Measurements from ENCODE around the gene TMPRSS11A.

Gene TMPRSS11A

DNA sequence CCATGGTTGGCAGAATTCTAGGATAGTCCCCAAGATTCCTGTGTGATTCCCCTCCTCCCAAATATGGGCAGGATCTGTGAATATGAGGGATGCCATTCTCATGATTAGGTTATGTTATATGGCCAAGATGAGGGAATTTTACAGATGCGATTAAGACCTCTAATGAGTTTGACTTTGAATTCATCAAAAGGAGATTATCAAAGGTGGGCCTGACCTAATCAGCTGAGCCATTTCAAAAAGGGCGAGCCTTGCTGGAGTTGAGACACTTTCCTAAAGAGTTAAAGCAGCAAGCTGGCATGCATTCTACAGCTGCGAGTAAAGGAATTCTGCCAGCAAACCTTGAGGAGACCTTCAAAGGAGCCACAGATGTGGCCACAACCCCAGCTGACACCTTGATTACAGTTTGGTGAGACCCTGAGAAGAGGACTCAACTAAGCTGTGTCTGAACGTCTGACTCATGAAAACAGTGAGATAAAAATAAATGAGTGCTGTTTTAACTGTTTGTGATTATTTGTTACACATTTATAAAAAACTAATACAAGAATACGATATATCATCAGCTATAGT is 47.8 kb downstream of the TMPRSS11A start:
- in situ Hi-C loops (cut with MboI; ENCODE audit: low sequenced_read_pairs) = loop anchor here (25.0 kb wide), 1 partner anchor 378 kb away; the partner anchor contains the start of gene CENPC

DNA sequence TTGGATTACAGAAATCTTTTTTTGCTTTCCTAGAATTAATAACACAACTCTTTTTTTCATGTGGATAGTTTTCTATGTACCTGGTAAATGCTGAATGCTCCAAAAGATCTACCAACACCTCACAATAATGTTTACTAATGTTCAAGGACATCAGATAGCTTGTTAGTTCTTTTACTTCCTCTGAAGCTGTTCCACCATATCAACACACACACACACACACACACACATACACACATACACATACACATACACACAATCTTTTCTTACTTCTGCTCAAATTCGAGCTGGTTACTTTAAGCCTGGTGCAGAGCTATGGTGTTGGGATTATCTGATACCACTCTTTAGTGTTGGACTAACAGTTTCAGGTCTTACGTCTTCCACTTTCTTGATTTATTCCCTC is 51.2 kb downstream of the TMPRSS11A start:
- in situ Hi-C loops (cut with MboI; ENCODE audit: low sequenced_read_pairs) = loop anchor here (25.0 kb wide), 1 partner anchor 375 kb away; the partner anchor contains the start of gene CENPC

DNA sequence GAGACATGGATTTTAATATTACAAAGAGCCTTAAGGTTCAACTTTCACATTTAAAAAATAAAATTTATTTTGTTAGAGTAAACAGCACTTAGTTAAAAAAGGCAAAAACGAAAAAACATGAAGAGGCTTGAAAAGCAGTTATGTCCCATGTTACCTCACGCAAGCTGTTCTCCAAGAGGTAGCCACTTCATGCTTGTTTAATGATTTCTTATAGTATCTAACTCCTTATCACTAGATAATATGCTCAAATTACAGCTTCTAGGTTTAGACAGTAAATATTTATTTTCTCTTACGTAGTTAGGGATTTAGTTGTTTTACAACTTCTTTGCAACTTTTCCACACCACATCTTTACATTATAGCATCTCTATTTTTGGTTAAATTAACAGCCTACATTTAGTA is 51.7 kb downstream of the TMPRSS11A start:
- in situ Hi-C loops (cut with MboI; ENCODE audit: low sequenced_read_pairs) = loop anchor here (25.0 kb wide), 1 partner anchor 374 kb away; the partner anchor contains the start of gene CENPC

DNA sequence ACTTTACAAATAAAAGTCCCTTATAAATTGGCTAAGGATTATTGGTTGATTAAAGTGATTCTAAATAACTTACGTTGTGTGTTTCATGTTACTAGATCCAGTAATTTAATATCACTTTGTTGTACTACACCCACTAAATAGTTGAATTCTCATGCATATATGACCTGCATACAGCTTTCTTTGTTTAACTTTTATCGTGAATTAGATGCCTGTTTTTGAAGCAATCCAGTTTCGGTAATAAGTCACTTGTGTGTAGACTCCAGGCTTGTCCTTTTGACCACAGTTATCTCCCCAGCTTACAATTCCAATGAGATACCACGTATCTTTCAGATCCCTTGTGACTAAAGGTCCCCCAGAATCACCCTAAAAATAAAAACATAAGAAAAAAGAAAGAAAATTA is 52.2 kb downstream of the TMPRSS11A start:
- in situ Hi-C loops (cut with MboI; ENCODE audit: low sequenced_read_pairs) = loop anchor here (25.0 kb wide), 1 partner anchor 374 kb away; the partner anchor contains the start of gene CENPC

DNA sequence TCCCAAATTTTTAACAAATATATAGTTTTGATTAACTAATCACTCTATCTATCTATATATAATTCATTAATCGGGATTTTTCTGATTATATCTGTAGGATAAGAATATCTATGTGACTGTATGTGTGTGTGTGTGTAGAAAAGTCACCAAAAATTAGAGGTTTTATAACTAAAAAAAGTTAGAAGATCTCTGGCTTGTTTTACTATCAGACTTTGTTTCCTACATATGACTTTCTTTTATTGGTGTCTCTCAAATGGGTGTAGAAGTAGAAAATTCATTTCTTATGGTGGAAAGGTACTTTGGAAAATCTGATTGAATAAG is 52.7 kb downstream of the TMPRSS11A start:
- in situ Hi-C loops (cut with MboI; ENCODE audit: low sequenced_read_pairs) = loop anchor here (25.0 kb wide), 1 partner anchor 373 kb away; the partner anchor contains the start of gene CENPC

DNA sequence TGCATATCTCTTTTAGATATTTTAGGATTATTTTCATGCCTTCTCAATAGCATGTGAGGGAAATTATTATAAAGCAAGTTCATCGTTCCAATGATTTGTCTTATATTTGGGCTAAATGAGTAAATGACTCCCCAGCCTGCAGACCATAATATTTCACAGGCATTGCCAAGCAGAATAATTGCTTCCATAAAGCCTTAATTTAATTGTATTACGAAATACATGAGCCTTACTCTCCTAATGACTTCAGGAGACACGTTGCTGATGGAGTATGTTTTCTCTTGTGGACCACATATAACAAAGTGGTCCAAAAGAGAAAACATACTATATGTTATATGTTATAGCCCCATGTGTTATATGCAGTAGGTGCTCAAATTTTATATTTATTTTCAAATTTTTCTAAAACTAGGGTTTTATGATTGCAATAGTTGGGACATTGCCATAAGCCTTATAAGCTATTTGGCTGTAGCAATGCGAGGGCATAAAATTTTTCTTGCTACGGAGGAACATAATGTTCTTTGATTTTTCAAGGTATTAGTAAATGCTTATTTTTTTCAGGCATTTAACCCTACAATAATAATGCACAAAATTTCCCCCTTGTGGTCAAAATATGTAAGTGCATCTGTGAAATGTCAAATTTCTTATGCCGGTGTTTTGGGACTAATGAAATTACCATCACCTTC is 53.2 kb downstream of the TMPRSS11A start:
- in situ Hi-C loops (cut with MboI; ENCODE audit: low sequenced_read_pairs) = loop anchor here (25.0 kb wide), 1 partner anchor 373 kb away; the partner anchor contains the start of gene CENPC

DNA sequence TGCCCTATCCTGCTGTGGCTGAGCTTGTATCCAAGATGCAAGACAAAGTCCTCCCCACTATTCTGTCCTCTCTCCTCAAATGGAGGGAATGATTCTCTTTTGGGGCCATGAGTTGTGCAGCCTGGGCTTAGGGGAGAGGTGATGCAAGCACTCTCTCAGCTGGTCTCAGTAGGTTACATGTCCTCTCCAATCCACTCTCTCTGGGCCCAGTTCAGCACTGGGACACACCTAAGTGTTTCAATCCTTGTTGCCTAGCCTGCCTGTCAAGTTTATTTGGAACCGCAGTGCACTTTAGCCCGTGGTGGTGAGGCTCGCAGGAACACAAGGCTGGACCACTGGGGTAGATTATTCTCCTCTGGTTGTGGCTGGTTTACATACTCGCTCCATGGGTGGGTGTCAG is 55.6 kb downstream of the TMPRSS11A start:
- in situ Hi-C loops (cut with MboI; ENCODE audit: low sequenced_read_pairs) = loop anchor here (25.0 kb wide), 1 partner anchor 370 kb away; the partner anchor contains the start of gene CENPC

DNA sequence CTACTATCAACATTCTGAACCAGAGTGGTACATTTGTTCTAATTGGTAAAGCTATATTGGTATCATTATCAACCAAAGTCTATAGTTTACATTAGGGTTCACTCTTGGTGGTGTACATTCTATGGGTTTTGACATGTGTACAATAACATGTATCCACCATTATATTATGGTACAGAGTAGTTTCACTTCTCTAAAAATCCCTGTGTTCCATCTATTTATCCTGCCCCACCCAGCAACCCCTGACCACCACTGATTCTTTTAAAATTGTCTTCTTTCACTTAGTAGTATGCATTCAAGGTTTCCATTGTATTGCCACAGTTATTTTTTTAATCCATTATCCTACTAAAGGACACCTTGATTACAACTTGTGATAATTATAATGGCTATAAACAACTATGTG is 64.2 kb downstream of the TMPRSS11A start:
- in situ Hi-C loops (cut with MboI; ENCODE audit: low sequenced_read_pairs) = no loop called here

DNA sequence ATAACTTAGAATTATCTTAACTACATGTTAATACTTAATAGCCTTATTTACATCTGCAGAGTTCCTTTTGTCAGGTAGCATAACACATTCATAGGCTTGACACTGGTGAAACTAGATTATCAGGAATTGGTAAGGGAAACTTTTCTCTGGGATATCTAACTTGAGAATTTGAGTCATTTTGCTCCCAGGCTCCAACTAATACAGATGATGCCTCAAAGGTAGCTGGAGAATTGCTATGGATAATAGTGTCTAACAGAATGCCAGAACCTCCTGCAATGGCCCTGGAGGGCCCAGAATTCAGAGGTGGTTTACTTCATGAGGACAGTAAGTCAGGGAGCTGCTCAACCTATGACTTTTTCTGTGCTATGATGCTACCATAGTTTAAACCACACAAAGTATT is 65.6 kb downstream of the TMPRSS11A start:
- in situ Hi-C loops (cut with MboI; ENCODE audit: low sequenced_read_pairs) = no loop called here

DNA sequence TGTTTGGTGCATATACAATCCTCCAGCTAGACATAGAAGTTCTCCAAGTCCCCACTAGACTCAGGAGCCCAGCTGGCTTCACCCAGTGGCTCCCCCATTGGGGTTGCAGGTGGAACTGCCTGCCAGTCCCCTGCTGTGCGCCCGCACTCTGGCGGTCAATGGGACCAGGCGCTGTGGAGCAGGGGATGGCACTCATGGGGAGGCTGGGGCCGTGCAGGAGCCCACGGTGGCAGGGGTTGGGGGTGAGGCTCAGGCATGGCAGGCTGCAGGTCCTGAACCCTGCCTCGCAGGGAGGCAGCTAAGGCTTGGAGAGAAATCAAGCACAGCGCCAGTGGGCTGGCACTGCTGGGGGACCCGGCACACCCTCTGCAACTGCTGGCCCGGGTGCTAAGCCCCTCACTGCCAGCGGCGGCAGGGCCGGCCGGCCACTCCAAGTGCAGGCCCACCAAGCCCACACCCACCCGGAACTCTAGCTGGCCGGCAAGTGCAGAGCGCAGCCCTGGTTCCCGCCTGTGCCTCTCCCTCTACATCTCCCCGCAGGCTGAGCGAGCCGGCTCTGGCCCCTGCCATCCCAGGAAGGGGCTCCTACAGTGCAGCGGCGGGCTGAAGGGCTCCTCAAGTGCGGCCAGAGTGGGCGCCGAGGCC is 66.8 kb downstream of the TMPRSS11A start:
- in situ Hi-C loops (cut with MboI; ENCODE audit: low sequenced_read_pairs) = no loop called here

DNA sequence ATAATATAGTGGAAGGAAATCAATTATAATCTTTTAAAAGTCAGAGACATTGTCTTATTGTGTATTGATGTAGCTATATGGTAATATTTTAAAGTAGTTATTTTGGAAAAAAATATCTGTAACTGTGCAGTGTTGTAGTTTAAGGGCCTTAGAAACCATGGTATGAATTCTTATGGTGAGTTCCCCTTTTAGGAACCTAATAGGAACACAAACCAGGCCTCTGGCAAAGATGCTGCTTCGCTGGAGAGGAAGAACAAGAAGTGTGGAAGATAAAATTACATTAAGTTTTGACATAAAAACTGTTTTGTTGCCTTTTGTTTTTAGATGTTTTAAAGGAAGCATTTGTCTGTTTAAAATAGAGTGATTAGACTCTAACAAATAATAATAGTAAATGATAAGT is 68.6 kb downstream of the TMPRSS11A start:
- in situ Hi-C loops (cut with MboI; ENCODE audit: low sequenced_read_pairs) = no loop called here

DNA sequence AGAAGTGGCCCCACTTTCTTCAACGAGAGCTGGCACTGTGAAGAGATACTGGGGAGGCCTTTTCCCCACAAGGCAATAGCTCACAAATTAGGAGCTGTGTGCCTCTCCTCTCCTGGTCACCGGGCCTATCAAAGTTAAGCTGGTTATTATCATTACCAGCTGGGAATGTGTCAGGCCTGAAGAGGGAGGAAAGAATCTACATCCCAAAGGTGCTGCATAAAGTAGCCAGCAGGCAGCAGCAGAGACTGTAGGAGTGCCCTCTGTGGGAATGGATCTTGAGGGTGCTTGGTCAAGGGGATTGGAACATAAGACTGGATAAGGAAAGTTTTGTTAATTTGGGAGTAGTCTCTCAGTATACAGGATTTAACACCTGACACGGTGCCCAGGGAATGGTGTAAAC is 70.4 kb downstream of the TMPRSS11A start:
- in situ Hi-C loops (cut with MboI; ENCODE audit: low sequenced_read_pairs) = no loop called here

DNA sequence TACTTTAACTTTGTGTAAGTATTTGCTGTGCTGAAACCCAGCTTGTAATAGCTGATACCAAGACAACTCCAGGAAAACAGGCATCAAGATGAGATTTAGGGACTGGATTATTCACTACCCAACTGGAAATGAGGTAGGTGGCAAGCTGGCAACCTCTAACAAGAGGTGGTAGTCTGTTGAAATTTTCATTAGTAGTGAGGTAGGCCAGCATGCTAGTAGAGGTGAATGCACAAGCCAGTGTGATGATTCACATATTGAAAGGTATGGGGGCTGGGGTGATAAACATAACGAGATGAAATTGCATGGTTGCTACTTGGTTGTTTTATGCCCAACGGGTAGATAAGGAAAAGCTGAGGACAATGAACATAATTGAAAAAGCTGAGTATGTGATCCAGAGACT is 71.0 kb downstream of the TMPRSS11A start:
- in situ Hi-C loops (cut with MboI; ENCODE audit: low sequenced_read_pairs) = no loop called here

DNA sequence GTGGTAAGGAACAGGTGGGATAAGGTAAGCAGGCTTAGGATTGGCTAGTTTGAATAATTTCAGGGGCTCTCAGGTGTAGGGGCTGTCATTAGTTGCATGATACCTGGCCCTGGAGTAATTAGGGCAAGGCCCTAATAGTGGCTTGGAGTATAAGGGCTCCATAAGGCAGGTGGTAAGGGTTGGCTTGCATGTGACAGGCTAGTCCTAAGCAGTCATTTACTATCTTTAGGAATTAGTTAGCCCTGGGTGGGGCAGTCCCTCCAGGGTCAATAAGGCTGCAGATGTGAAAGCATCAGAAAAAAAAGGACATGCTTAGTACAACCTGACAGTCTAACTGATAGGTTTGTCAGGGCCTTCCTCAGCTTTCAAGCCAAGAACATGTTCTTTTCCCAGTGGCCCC is 71.6 kb downstream of the TMPRSS11A start:
- in situ Hi-C loops (cut with MboI; ENCODE audit: low sequenced_read_pairs) = no loop called here

DNA sequence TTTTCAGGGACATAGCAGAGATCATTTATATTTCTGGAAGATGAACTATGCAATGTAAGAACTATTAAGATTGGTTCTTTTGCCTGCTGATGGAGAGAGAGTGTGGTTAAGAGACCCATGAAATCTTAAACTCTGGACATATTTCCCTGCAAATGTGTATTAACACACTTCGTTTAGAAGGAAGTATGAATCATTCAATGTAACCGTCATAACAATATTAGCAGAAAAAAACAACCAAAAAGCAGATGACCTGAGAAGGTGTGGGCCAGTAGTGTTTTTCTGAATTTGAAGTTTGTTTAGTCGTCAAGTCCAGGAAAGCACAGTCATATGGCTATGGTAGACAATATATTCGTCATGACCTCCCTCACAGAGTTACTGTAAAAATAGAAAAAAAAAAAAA is 77.0 kb downstream of the TMPRSS11A start:
- in situ Hi-C loops (cut with MboI; ENCODE audit: low sequenced_read_pairs) = no loop called here

DNA sequence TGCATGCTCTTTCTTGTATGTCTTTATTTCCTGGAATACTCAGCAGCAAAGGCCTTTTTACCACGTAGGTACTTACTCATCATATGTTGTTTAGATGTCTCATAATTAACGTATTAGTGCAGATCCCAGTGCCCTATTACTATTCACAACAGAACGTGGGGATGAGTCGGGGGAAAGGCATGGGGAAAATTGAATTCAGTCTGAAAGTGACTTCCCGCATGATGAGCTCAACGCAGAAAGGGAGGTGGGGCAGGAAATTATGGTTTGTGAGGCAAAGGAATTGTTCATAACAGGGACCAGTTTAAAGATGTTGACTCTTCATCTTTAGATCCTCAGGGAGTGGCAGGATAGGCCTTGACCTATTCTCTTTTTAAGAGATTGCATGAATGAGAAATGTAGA is 77.5 kb downstream of the TMPRSS11A start:
- in situ Hi-C loops (cut with MboI; ENCODE audit: low sequenced_read_pairs) = no loop called here

DNA sequence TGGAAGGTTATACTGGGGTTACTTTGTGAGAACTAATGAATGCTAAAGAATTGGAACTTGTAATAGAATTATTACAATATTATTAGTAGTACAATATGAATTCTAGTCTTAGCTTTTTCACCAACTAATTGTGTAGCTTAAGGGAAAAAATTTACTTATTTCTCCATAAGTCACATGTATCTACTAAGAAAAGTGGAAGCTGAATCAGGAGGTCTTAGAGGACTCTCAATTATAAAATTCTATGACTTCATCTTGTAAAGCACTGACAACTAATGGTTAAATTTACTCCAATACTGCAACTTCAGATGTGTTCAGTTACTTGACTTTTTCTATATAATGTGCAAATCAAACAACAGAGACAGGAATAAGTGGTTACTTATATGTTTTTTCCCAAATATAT is 78.6 kb downstream of the TMPRSS11A start:
- in situ Hi-C loops (cut with MboI; ENCODE audit: low sequenced_read_pairs) = no loop called here

DNA sequence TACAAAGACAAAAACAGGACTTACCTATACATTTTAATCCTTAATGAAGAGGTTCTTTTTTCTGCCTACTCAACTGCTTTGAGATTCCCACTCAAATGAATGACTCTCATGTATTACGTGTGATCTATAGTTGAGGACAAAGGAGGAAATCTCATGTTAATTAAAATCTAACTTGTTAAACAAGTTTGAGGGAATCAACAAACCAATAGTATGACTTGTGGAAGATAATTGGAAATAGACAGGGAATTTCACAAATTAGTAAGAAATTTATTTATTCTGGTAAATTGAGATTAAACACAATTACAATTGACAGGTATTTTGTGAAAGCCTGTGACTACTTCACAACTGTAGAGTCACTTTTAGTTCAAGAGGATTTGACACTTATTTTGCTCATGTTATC is 79.4 kb downstream of the TMPRSS11A start, which contains the start of gene TMPRSS11D:
Gene TMPRSS11D (minus strand): TSS at position 101 of the 400 bp plus-strand sequence. CDS start 69 bp downstream, at position 32.
- in situ Hi-C loops (cut with MboI; ENCODE audit: low sequenced_read_pairs) = no loop called here

DNA sequence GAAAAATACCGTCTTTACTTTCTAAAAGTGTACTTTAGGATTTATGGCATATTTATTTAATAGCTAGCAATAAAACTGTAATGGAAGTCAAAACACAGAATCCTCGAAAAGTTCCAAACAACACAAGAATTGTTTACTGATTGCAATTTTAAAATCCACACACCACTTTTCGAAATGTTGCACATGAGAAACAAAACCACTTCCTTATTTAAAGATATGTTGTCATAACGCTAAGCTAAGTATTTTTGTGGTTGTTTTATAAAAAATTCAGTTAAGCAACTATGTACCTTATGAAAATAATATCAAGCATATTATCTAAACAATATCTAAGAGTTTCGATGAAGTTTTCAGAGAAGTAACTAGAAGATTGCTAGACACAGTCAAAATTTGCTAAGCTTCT is 79.8 kb downstream of the TMPRSS11A start:
- in situ Hi-C loops (cut with MboI; ENCODE audit: low sequenced_read_pairs) = no loop called here

DNA sequence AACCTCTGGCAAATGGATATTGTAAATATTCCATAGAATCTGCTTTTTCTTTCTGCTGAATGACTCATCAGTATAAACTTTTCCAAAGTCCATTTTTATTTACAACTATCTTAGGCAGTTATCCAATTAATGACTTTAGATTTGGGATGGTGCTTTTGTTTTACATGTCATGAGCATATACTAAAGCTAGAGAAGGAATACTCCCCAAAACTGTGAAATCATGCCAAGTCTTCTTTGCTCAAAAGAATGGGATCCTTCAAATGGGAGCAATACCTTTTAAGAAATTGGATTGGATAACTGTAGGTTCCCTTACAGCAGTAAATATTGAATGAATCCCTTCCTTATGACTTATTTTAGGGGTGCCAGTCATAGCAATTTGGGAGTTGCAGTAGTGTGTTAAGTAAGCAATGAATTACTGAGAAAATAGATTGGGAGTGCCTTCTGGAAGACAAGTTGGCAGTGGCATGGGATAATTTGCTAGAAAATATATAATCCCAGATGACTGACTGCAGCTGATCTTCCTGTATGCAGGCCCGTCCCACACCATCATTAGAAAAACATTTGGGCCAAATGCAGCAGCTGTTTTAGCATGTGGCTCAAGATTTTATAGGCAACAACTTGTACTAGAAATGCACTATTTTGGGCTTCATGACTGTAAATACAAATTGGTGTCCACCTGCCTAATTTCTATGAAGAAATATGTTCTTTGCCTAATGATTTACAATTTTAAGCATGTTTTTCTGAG is 82.3 kb downstream of the TMPRSS11A start:
- in situ Hi-C loops (cut with MboI; ENCODE audit: low sequenced_read_pairs) = no loop called here

DNA sequence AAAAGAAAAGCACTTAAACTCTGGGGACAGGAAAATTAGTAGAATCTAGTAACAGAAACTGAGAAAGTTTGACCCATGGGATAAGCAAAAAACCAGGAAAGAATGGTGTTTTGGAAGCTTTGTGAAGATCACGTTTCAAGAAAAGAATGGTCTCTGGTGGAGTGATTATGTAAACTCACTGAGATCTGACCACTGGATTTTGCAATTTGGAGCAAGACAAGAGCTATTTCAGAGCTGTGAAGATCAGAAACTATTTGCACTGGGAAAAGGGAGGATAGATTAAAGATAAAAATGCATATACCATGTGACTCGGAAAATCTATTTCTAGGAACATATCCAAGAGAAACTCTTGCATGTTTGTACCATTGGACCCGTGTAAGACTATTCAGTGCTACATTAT is 83.8 kb downstream of the TMPRSS11A start:
- in situ Hi-C loops (cut with MboI; ENCODE audit: low sequenced_read_pairs) = no loop called here
